Measurements from ENCODE around the gene MDM1. TPM values are rescaled to one million over a fixed set of nuclear protein-coding genes. Genes with fewer than 3 reads are reported as not detected.

Gene MDM1
- total RNA-seq, 4 donors from 2014 or later = 28.1 to 33.9 (median 29.6) TPM

DNA sequence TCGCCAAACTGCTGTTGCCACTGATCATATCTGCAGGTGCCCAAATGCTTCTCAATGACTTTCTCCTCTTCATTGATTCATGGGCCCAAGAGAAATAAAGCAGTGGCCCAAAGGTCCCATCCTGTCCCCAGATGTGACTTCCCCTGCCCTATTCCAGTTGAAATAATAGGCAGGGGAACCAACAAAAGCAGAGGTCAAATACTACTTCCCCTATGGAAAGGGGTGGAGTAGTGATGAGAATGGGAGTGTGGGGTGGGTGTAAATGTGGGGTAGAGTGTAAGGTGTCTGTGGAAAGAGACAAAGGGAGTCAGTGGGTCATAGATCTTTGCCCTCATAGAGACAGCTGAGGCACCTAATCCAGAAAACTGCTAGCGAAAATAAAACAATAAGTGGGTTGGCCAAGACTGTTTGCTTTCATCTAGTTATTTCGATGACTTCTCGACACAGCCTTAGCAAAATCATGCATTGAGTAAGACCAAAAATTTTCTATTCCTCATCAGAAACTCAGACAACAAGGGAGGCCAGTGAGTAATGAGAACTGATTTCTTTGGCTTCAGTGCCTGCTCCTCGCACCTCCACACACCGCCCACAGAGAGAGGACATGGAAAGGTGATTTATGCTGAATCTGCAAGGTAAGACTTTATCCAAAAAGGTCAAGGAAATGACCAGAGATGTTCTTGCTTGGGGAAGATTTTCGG lies 67.9 kb downstream of the MDM1 start:
- 79 to 82% methylated on average over 7 of the region's 7 CpGs for WGBS, 2 donors
- H3K27ac ChIP-seq = peak overlapping the region in 1 of 3 donors; percentile 22
- intact Hi-C loops (cut with DNase I) = no loop called here
- no peaks in the 10 kb centered on the region for H3K36me3 ChIP-seq
- H3K9me3 ChIP-seq = no peaks in the 10 kb centered on the region
- TF ChIP-seq, protein P1, sequence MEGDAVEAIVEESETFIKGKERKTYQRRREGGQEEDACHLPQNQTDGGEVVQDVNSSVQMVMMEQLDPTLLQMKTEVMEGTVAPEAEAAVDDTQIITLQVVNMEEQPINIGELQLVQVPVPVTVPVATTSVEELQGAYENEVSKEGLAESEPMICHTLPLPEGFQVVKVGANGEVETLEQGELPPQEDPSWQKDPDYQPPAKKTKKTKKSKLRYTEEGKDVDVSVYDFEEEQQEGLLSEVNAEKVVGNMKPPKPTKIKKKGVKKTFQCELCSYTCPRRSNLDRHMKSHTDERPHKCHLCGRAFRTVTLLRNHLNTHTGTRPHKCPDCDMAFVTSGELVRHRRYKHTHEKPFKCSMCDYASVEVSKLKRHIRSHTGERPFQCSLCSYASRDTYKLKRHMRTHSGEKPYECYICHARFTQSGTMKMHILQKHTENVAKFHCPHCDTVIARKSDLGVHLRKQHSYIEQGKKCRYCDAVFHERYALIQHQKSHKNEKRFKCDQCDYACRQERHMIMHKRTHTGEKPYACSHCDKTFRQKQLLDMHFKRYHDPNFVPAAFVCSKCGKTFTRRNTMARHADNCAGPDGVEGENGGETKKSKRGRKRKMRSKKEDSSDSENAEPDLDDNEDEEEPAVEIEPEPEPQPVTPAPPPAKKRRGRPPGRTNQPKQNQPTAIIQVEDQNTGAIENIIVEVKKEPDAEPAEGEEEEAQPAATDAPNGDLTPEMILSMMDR (IDR thresholded peaks at IDR 0.05) = no peak
- H3K4me3 ChIP-seq (replicated peaks in 1 of 3) = no peak overlapping the region
- no peak for DNase-seq
- H3K4me1 ChIP-seq = peaks cover 13 to 18% of the 10 kb centered on the region in 2 donors
- no peaks in the 10 kb centered on the region for H3K27me3 ChIP-seq

DNA sequence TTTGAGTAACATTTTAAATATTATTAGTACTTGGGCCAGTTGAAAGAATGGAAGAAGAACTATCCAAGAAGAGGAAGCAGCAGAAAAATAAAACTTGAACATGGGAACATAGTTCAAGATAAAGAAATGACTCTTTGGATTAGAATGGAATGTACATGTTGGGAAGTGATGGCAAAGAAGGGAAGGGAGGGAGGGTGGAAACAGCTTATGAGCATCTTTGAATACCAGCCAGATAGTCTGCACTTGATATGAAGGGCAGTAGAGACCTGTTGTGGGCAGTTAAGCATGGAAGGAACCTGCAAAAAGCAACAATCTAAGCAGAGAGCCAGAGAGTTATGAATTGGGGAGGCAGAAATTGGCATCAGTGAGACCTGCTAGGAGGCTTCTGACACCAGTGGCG lies 68.8 kb downstream of the MDM1 start:
- WGBS, 2 donors = 26 to 45% methylated on average over 1 of the region's 1 CpG
- intact Hi-C loops (cut with DNase I) = no loop called here
- H3K27ac ChIP-seq = no peak overlapping the region

DNA sequence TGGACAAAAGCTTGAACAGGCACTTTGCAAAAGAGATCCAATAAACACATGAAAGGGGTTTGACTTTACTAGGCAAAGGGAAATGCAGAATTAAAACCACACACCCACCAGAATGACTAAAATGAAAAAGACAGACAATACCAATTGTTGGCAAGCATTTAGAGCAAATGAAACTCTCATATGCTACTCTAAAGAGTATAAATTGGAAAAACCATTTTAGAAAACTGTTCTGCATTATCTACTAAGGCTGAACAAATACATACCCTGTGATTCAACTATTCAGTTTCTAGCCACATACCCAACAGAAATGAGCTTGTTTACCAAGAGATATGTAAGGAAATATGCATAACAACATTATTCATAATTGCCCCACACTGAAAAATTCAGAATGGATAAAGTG lies 70.3 kb downstream of the MDM1 start:
- intact Hi-C loops (cut with DNase I) = no loop called here
- Histone ChIP-seq H3K27ac (no peak overlapping the region), H3K4me1 (peaks cover 13 to 18% of the 10 kb centered on the region in 2 donors), H3K9me3 (no peaks in the 10 kb centered on the region), H3K4me3 (replicated peaks in 1 of 3) (no peak overlapping the region), H3K36me3 (no peaks in the 10 kb centered on the region), H3K27me3 (no peaks in the 10 kb centered on the region)
- no peak for DNase-seq
- TF ChIP-seq POLR2A (IDR thresholded peaks at IDR 0.05) = no peak
- TF ChIP-seq, protein P1 (IDR thresholded peaks at IDR 0.05) = no peak

More for the DNA sequence above, 68.8 kb downstream of the MDM1 start:
- no peak overlapping the region for H3K4me3 ChIP-seq (replicated peaks in 1 of 3)
- no peaks in the 10 kb centered on the region for H3K36me3 ChIP-seq
- no peaks in the 10 kb centered on the region for H3K9me3 ChIP-seq
- DNase-seq = peak in 1 of 2 donors; percentile 14
- H3K4me1 ChIP-seq = peaks cover 13 to 18% of the 10 kb centered on the region in 2 donors
- TF ChIP-seq, protein P1 (IDR thresholded peaks at IDR 0.05) = no peak
- TF ChIP-seq POLR2A (IDR thresholded peaks at IDR 0.05) = no peak
- no peaks in the 10 kb centered on the region for H3K27me3 ChIP-seq

DNA sequence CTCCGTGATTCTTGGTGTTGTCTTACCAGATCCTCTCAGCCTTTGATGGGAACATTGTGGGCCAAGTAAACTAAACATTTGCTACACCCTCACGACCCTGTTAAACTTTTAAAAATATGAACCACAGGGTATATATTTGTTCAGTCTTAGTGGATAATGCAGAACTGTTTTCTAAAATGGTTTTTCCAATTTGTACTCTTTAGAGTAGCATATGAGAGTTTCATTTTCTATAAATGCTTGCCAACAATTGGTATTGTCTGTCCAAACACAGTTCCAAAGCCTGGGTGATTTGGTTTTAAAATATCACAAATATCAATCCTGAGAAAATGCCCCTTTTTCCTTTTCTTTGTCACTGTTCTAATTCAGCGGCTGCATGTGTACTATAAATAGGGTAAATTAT lies 72.0 kb downstream of the MDM1 start:
- Histone ChIP-seq H3K9me3 (no peaks in the 10 kb centered on the region), H3K27me3 (no peaks in the 10 kb centered on the region), H3K4me3 (replicated peaks in 1 of 3) (no peak overlapping the region), H3K36me3 (no peaks in the 10 kb centered on the region), H3K4me1 (peaks cover 8 to 14% of the 10 kb centered on the region in 2 donors), H3K27ac (no peak overlapping the region)
- 84 to 90% methylated on average over 3 of the region's 3 CpGs for WGBS, 2 donors
- intact Hi-C loops (cut with DNase I) = no loop called here
- no peak for TF ChIP-seq POLR2A (IDR thresholded peaks at IDR 0.05)
- TF ChIP-seq, protein P1 (IDR thresholded peaks at IDR 0.05) = no peak
- DNase-seq = no peak

DNA sequence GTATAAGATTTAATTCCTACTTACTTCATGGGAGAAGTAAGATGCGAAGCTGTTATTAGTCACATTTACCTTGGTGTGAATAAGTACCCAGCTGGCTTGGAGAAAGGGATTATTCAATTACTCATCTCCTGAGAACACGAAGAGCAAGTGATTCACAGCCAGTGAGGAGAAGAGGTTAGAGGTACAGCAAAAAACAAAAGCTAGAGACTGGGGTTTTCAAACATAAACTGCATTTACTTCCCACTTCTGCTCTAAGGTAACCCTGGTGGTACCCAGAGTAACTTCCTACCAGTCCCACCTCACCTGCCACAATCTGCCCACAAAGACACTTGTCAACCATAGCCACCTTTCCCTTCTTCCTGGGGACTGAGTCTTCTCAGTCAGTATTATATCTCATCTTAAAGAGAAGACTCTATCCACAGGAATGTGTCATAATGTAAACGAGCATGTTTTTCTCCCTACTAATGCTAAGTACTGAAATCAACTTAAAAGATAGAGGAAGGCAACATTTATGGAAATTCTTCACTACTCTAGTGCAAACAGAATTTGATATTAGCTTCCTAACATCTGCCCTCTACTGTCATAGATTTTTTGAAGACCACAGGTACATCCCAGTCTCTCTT lies 72.7 kb downstream of the MDM1 start:
- no peak for TF ChIP-seq POLR2A (IDR thresholded peaks at IDR 0.05)
- TF ChIP-seq, protein P1 (IDR thresholded peaks at IDR 0.05) = no peak
- Histone ChIP-seq H3K36me3 (no peaks in the 10 kb centered on the region), H3K27me3 (no peaks in the 10 kb centered on the region), H3K4me1 (peaks cover 5 to 8% of the 10 kb centered on the region in 2 donors), H3K4me3 (replicated peaks in 1 of 3) (no peak overlapping the region), H3K27ac (no peak overlapping the region), H3K9me3 (no peaks in the 10 kb centered on the region)
- intact Hi-C loops (cut with DNase I) = no loop called here
- WGBS, 2 donors = 82 to 88% methylated on average over 3 of the region's 3 CpGs
- DNase-seq = no peak

Measured in thyroid gland (tissue), 4 donors.